HG02938 (cell line): ENCODE measurements around the gene AKT3.
A peak's percentile ranks its signal among the peaks of the same experiment; 100 is the strongest.

Source experiments
- ATAC-seq: cut with Tn5 transposase; IDR thresholded peaks from one replicate; pipeline ENCODE4 v1.9.1; 2021; ENCODE audit warnings: mild to moderate bottlenecking, moderate library complexity; ENCODE audit not compliant: unreplicated experiment

Gene AKT3

GRCh38 chr1:243621973-243622372 lies 228.1 kb downstream of the AKT3 start:
- ATAC-seq, result no peak

DNA sequence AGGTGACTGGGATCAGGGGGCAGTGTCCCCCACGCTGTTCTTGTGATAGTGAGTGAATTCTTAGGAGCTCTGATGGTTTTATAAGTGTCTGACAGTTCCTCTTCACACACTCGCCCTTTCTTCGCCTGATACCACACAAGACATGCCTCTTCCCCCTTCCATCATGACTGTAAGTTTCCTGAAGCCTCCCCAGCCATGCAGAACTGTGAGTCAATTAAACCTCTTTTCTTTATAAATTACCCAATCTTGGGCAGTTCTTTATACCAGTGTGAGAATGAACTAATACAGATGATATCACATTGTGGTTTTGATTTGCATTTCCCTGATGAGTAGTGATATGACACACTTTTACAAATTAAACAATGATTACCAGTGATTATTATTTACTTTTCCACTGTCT lies 229.9 kb downstream of the AKT3 start:
- ATAC-seq, result no peak

DNA sequence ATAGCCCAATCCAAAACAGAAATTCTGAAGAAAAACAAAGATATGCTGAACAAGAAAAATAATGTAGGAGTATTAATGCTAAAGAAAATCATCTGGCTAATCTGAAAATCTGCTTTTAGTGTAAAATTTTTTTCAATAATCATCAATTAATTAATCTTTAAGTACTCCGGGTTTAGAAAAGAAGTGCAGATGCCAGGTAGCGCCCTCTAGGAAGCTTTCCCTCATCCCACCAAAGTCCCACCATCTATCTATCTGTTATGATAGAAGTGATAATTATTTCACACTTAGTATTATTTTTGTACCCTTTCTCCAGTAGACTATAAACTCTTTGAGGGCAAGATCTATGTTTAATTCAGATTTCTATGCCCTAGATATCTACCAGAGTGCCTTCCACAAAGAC lies 240.3 kb downstream of the AKT3 start:
- no peak for ATAC-seq

- ATAC-seq, result no peak
Measured at GRCh38 chr1:243605604-243606003, 244.4 kb downstream of the AKT3 start.

DNA sequence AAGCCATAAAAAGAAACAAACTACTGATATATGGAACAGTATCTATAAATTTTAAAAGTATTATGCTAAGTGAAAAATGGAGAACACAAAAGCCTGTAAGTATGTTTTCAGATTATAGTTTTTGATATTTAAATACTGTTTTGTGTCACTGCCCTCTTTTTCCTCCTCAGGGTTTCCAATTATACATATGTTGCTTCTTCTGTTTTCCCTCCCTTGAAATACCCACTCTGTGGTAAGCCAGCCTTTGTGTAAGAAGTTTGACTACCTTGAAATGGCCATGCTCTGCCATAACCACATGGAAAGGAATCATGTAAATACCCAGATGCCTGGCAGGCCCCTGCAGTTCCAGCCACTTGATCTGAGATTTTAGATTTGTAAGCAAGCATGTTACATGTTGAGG lies 248.3 kb downstream of the AKT3 start:
- no peak for ATAC-seq

DNA sequence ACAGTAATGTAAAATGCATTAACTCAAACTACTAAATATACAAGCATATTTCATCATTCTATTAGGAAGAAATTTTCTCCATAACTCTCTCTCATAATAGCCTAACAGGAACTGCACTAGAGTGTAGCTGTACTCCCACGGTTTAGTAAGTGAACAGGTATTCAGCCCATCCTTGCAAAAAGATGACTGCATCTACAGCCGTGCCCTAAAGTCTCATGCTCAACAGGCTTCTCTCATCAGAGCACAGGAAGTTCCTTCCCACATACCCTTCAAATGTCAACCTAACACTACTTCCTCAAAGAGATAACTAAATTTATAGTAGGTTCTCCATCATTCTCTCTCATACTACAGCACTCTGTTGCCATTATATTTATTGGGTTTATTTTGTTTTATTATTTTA lies 251.6 kb downstream of the AKT3 start:
- no peak for ATAC-seq

- ATAC-seq, result no peak
Measured at GRCh38 chr1:243597383-243597782, 252.7 kb downstream of the AKT3 start.

- peak; percentile 99 for ATAC-seq
Measured at GRCh38 chr1:243596431-243597062, 253.5 kb downstream of the AKT3 start.

DNA sequence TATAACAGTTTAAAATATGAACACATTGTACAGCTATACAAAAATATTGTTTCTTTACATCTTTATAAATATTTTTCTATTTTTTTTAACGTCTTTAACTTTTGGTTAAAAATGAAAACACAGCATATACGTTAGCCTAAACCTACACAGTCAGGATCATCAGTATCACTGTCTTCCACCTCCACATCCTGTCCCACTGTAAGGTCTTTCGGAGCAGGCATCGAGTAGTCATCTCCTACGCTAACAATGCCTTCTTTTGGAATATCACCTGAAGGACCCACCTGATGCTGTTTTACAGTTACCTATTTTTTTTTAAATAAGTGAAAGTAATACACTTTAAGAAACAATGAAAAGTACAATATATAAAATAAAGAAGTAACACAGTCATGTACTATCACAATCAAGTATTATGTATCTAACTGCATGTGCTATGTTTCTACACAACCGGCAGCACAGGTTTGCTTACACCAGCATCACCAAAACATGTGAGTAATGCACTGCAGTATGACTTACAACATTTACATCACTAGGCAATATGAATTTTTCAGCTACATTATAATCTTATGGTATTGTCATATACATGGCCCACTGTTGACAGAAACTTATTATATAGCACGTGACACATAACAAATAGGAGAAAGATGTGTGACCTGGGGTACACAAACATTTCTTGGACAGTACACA lies 254.4 kb downstream of the AKT3 start:
- no peak for ATAC-seq

- ATAC-seq, result no peak
Measured at GRCh38 chr1:243594455-243594854, 255.6 kb downstream of the AKT3 start.

DNA sequence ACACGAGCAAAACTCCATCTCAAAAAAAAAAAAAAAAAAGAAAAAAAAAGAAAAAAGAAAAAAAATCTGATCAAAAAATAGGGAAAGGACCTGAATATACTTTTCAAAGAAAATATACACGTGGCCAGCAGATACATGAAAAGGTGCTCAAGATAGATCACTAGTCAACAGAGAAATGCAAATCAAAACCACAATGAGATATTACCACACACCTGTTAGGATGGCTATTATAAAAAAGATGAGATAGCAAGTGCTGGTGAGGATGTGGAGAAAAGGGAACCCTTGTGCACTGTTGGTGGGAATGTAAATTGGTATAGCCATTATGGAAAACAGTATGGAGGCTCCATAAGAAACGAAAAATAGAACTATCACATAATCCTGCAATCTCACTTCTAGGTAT lies 260.8 kb downstream of the AKT3 start:
- ATAC-seq, result peak; percentile 76

DNA sequence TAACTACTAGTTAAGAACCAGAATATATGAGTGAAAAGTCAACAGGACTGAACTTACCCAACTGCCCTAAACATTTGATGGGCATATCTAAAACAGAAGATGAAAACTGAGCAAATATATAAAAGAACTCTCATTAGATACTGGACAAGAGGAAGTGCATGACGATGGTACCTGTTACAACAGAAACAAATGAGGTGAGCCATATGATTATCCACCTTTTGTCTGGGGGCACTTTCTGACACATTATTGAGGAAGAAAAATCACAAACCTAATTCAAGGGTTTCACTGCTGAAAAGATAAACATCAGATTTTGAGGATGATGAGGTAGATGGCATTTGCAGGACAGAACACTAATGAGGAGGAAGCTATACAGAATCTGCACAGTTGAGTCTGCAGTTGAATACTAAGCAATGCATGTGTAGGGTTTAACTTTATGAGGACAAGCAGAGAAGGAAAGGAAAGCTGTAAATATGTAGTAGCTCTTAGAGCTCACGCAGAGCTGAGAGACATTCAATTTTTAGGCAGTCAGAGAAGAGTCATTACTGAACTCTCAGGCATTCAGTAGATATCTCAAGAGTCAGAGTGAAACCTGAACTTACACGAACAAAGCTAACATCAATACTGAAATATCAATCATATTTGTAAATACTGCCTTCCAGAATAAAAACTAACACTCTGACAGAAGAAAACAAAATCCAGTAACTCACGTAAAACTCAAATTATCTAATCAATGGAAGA lies 262.1 kb downstream of the AKT3 start:
- ATAC-seq, result peak; percentile 95

- ATAC-seq, result no peak
Measured at GRCh38 chr1:243587285-243587684, 262.8 kb downstream of the AKT3 start.

DNA sequence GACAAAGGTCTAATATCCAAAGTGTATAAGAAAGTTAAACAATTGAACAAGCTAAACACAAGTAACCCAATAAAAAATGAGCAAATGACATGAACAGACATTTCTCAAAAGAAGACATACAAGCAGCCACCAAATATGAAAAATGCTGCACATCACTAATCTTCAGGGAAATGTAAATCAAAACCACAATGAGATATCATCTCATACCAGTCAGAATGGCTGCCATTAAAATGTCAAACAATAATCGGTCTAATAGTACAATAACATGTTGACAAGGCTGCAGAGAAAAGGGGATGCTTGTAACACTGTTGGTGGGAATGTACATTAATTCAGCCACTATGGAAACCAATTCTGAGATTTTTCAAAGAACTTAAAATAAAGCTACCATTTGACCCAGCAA lies 264.1 kb downstream of the AKT3 start:
- no peak for ATAC-seq

- ATAC-seq, result no peak
Measured at GRCh38 chr1:243582326-243582725, 267.7 kb downstream of the AKT3 start.

- ATAC-seq, result no peak
Measured at GRCh38 chr1:243580984-243581383, 269.1 kb downstream of the AKT3 start.

DNA sequence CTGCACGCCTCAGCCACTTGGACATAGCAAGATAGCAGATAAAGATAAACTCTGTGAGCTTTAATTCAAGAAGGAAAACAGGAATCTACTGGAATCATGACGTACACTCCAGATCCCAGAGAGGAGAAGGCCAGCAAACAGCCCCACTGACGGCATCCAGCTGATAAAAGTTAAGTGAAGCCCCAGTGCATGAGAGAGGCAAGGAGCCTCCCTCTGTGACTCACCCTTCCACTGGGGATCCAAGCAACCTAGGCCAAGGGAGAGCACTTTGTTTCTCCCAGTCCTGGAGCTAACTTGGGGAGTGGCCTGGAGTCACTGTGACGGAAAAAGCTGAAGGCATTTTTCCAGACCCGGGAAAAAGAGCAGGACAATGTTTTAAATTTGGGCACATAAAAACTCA lies 270.0 kb downstream of the AKT3 start:
- no peak for ATAC-seq

- ATAC-seq, result no peak
Measured at GRCh38 chr1:243575070-243575469, 275.0 kb downstream of the AKT3 start.

DNA sequence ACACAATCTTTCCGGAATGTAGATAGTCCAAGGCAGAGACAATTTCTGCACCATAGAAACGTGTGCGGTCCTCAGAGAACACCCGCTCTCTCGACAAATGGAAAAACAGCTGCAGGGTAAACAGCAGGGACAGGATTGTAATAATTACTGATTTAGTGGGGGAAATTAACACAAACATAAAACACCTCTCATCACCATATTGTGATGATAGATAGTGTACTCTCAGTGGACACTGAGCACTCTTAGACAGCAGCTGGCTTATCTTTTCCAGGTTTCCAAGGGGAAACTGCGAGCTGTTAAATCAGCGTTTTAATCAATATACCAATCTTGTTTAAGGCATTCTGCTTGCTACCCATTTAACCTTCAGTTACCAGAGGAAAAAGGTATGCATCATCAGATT lies 277.1 kb downstream of the AKT3 start:
- ATAC-seq, result no peak

- ATAC-seq, result no peak
Measured at GRCh38 chr1:243568793-243569192, 281.2 kb downstream of the AKT3 start.

GRCh38 chr1:243564814-243565213 lies 285.2 kb downstream of the AKT3 start:
- ATAC-seq, result no peak

GRCh38 chr1:243563732-243564131 lies 286.3 kb downstream of the AKT3 start:
- no peak for ATAC-seq
